Mesendoderm (in vitro differentiated cells): Measurements from ENCODE around the gene C1QTNF8.

Source experiments
- DNase-seq: peaks from one replicate; pipeline ENCODE4 v3.0.0; 2013
- H2AK5ac ChIP-seq: 2 replicates; pipeline ENCODE4 v1.6.1; 2013; ENCODE audit warnings: low read length, inconsistent platforms
- H2BK120ac ChIP-seq: 2 replicates; pipeline ENCODE4 v1.6.1; 2013; ENCODE audit warnings: low read depth, mild to moderate bottlenecking, low read length, moderate library complexity, mixed read lengths
- H2BK15ac ChIP-seq: replicated peaks from 2 replicates; pipeline ENCODE4 v1.6.1; 2013; ENCODE audit warnings: low read depth, mild to moderate bottlenecking, moderate library complexity
- H2BK5ac ChIP-seq: 2 replicates; pipeline ENCODE4 v1.6.1; 2013; ENCODE audit warnings: low read length, inconsistent platforms
- H3K18ac ChIP-seq: 2 replicates; pipeline ENCODE4 v1.6.1; 2013; ENCODE audit warnings: mild to moderate bottlenecking, low read length, mixed read lengths
- H3K23ac ChIP-seq: one replicate; pipeline ENCODE4 v1.6.1; 2013; ENCODE audit warnings: low read length
- H3K27ac ChIP-seq: 2 replicates; pipeline ENCODE4 v1.5.1; 2013; ENCODE audit warnings: low read depth, mild to moderate bottlenecking, inconsistent platforms, low read length, moderate library complexity
- H3K27me3 ChIP-seq: 2 replicates; pipeline ENCODE4 v1.6.1; 2013; ENCODE audit warnings: low read length, control low read depth, mild to moderate bottlenecking, inconsistent platforms; ENCODE audit not compliant: insufficient read depth, poor library complexity
- H3K36me3 ChIP-seq: 2 replicates; pipeline ENCODE4 v1.6.1; 2013; ENCODE audit warnings: low read length, inconsistent platforms; ENCODE audit not compliant: control insufficient read depth, insufficient read depth
- H3K4ac ChIP-seq: one replicate; pipeline ENCODE4 v1.6.1; 2013; ENCODE audit warnings: low read depth, mild to moderate bottlenecking, low read length, moderate library complexity
- H3K4me1 ChIP-seq: 2 replicates; pipeline ENCODE4 v1.6.1; 2013; ENCODE audit warnings: low read depth, low read length, inconsistent platforms; ENCODE audit not compliant: control insufficient read depth
- H3K4me2 ChIP-seq: 2 replicates; pipeline ENCODE4 v1.6.1; 2013; ENCODE audit warnings: low read length
- H3K4me3 ChIP-seq: 2 replicates; pipeline ENCODE4 v1.5.1; 2013; ENCODE audit warnings: mild to moderate bottlenecking, low read length
- H3K56ac ChIP-seq: one replicate; pipeline ENCODE4 v1.6.1; 2013; ENCODE audit warnings: low read length
- H3K79me1 ChIP-seq: 2 replicates; pipeline ENCODE4 v1.6.1; 2013; ENCODE audit warnings: low read length, inconsistent platforms
- H3K79me2 ChIP-seq: 2 replicates; pipeline ENCODE4 v1.6.1; 2013; ENCODE audit warnings: mild to moderate bottlenecking, low read length; ENCODE audit not compliant: control insufficient read depth, insufficient read depth
- H3K9ac ChIP-seq: 2 replicates; pipeline ENCODE4 v1.6.1; 2013; ENCODE audit warnings: low read length, inconsistent platforms
- H4K5ac ChIP-seq: one replicate; pipeline ENCODE4 v1.6.1; 2013; ENCODE audit warnings: low read length
- H4K8ac ChIP-seq: one replicate; pipeline ENCODE4 v1.6.1; 2013; ENCODE audit warnings: low read depth, mild to moderate bottlenecking, control low read depth, low read length, moderate library complexity
- WGBS: extraction: QIAGEN DNeasy Blood & Tissue Kit; methylation state at CpG from one replicate; pipeline ENCODE4 v1.1.7; 2013; ENCODE audit warnings: low lambda C conversion rate, missing lambda C conversion rate; ENCODE audit not compliant: insufficient coverage; ENCODE audit errors: extremely low coverage; 5-methylcytosine and 5-hydroxymethylcytosine counted together

The C1QTNF8 gene

DNA sequence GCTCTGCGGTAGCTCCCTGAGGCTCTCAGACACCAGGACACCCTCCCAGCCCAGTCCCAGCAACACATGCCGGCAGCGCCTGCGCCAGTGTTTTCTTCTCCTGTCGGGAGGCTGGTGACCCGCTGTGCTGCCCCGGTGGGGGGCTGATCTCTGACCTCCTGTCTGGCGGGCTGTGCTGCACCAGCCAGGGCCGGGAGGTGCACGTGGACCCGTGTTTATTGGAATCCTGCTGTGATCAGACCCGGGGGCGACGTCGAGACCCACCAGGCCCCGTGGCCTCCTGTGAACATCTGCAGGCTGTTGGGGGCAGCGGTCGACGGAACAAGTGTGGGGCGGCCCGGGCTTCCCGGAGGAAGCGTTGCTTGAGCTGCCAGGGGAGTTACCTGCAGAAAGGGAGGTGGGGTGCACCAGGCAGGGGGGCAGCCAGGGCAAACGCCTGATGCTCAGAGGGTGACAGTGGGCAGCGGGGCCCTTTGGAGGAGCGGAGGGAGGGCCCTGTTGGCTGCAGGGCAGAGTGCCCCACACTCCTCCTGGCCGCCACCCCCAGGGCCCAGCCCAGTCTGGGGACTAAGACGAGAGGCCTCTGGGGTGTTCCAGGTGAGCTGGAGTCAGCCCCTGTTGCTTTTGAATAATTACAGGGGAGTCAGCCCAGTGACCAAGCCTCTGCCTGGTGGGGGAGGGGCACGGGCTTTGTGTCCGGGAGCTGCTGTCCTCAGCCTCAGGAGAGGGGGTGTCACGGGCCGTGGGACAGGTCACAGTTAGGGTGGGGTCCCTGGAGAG is 25.8 kb downstream of the C1QTNF8 start:
- DNase-seq, result no peak
- H3K27me3 ChIP-seq, result no peaks in the 10 kb centered on the region
- no peak overlapping the region for H3K23ac ChIP-seq
- H4K8ac ChIP-seq, result no peak overlapping the region
- no peak overlapping the region for H3K4me2 ChIP-seq
- no peak overlapping the region for H2BK5ac ChIP-seq
- H3K56ac ChIP-seq, result no peak overlapping the region
- no CpG with 5 or more reads among the region's 32 CpGs for WGBS
- H3K36me3 ChIP-seq, result no peaks in the 10 kb centered on the region
- no peak overlapping the region for H4K5ac ChIP-seq
- H3K79me2 ChIP-seq, result no peaks in the 10 kb centered on the region
- H2AK5ac ChIP-seq, result no peak overlapping the region
- no peak overlapping the region for H2BK120ac ChIP-seq
- H3K27ac ChIP-seq, result no peak overlapping the region
- H3K79me1 ChIP-seq, result no peaks in the 10 kb centered on the region
- H3K18ac ChIP-seq, result no peak overlapping the region
- H3K4ac ChIP-seq, result no peak overlapping the region
- no peak overlapping the region for H3K4me3 ChIP-seq
- no peak overlapping the region for H2BK15ac ChIP-seq
- H3K4me1 ChIP-seq, result no peaks in the 10 kb centered on the region
- H3K9ac ChIP-seq, result no peak overlapping the region

GRCh38 chr16:1069154-1069553 is 26.9 kb downstream of the C1QTNF8 start:
- Histone ChIP-seq H2BK15ac (no peak overlapping the region), H3K4ac (no peak overlapping the region), H3K4me3 (no peak overlapping the region), H3K9ac (no peak overlapping the region), H3K27me3 (no peaks in the 10 kb centered on the region), H3K4me1 (no peaks in the 10 kb centered on the region), H2BK5ac (no peak overlapping the region), H3K79me2 (no peaks in the 10 kb centered on the region), H4K8ac (no peak overlapping the region), H2BK120ac (no peak overlapping the region), H3K36me3 (no peaks in the 10 kb centered on the region), H2AK5ac (no peak overlapping the region), H4K5ac (no peak overlapping the region), H3K56ac (no peak overlapping the region), H3K23ac (no peak overlapping the region), H3K79me1 (no peaks in the 10 kb centered on the region), H3K4me2 (no peak overlapping the region), H3K18ac (no peak overlapping the region), H3K27ac (no peak overlapping the region)
- peak; percentile 53 for DNase-seq
- no CpG with 5 or more reads among the region's 7 CpGs for WGBS

- Histone ChIP-seq H3K79me2 (no peaks in the 10 kb centered on the region), H3K79me1 (no peaks in the 10 kb centered on the region), H3K27me3 (no peaks in the 10 kb centered on the region), H2BK5ac (no peak overlapping the region), H3K4ac (no peak overlapping the region), H2AK5ac (no peak overlapping the region), H3K18ac (no peak overlapping the region), H3K9ac (no peak overlapping the region), H4K5ac (no peak overlapping the region), H3K4me2 (no peak overlapping the region), H2BK15ac (no peak overlapping the region), H3K4me1 (no peaks in the 10 kb centered on the region), H2BK120ac (no peak overlapping the region), H3K36me3 (no peaks in the 10 kb centered on the region), H3K27ac (no peak overlapping the region), H3K4me3 (no peak overlapping the region), H3K56ac (no peak overlapping the region), H3K23ac (no peak overlapping the region), H4K8ac (no peak overlapping the region)
- no CpG with 5 or more reads among the region's 18 CpGs for WGBS
- no peak for DNase-seq
These were observed 27.6 kb downstream of the C1QTNF8 start for GRCh38 chr16:1068451-1068850.

- H2BK120ac ChIP-seq, result no peak overlapping the region
- no peak overlapping the region for H2AK5ac ChIP-seq
- H3K18ac ChIP-seq, result no peak overlapping the region
- no peak overlapping the region for H2BK5ac ChIP-seq
- H3K56ac ChIP-seq, result no peak overlapping the region
- H3K4me2 ChIP-seq, result no peak overlapping the region
- H3K27me3 ChIP-seq, result no peaks in the 10 kb centered on the region
- H3K4me3 ChIP-seq, result no peak overlapping the region
- no peaks in the 10 kb centered on the region for H3K36me3 ChIP-seq
- no peaks in the 10 kb centered on the region for H3K79me1 ChIP-seq
- no peak overlapping the region for H4K5ac ChIP-seq
- no peak for DNase-seq
- H4K8ac ChIP-seq, result no peak overlapping the region
- no peak overlapping the region for H3K4ac ChIP-seq
- H3K23ac ChIP-seq, result no peak overlapping the region
- no peaks in the 10 kb centered on the region for H3K79me2 ChIP-seq
- no peak overlapping the region for H2BK15ac ChIP-seq
- no peak overlapping the region for H3K27ac ChIP-seq
- no peak overlapping the region for H3K9ac ChIP-seq
- H3K4me1 ChIP-seq, result no peaks in the 10 kb centered on the region
- WGBS, result no CpG with 5 or more reads among the region's 15 CpGs
These were observed 28.4 kb downstream of the C1QTNF8 start for GRCh38 chr16:1067629-1068028.

GRCh38 chr16:1066584-1067172 is 29.4 kb downstream of the C1QTNF8 start:
- no peak overlapping the region for H2BK120ac ChIP-seq

More at GRCh38 chr16:1066584-1067172, 29.4 kb downstream of the C1QTNF8 start:
- DNase-seq, result no peak
- Histone ChIP-seq H3K4me1 (no peaks in the 10 kb centered on the region), H2AK5ac (no peak overlapping the region), H2BK5ac (no peak overlapping the region), H3K79me2 (no peaks in the 10 kb centered on the region), H4K8ac (no peak overlapping the region), H3K79me1 (no peaks in the 10 kb centered on the region), H3K9ac (no peak overlapping the region), H3K18ac (no peak overlapping the region), H3K27ac (no peak overlapping the region), H2BK15ac (no peak overlapping the region), H3K4me3 (no peak overlapping the region), H3K4me2 (no peak overlapping the region), H3K23ac (no peak overlapping the region), H3K56ac (no peak overlapping the region), H3K4ac (no peak overlapping the region), H3K36me3 (no peaks in the 10 kb centered on the region), H3K27me3 (no peaks in the 10 kb centered on the region), H4K5ac (no peak overlapping the region)
- no CpG with 5 or more reads among the region's 24 CpGs for WGBS
